NCI-H2107 treated with DMSO at 0.1 percent for 48 hours (cell line): ENCODE results near the gene THBS4.

Source experiments
- DNase-seq: peaks from one replicate; lab custom pipeline; 2025; ENCODE audit not compliant: unreplicated experiment; lab: John Stamatoyannopoulos, UW

The THBS4 gene

GRCh38 chr5:80116000-80116399 lies 80.9 kb downstream of the THBS4 start:
- no peak for DNase-seq

- DNase-seq, result no peak
Measured at GRCh38 chr5:80116465-80116864, 81.3 kb downstream of the THBS4 start.

DNA sequence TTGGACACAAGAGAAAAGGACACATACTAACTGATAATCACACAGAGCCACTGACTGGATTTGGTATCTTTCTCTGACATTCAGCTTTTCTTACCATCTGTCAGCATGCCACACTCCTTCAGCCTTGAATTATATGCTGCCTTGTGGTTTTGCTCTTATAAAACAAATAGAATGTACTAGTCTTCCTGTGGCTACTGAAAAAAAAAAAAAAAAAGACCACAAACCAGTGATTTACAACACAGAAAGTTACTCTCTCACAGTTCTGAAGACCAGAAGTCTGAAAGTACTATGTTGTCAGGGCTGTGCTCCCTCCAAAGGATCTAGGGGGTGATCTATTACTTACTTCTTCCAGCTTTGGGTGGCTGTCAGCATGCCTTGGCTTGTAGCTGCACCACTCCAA lies 82.3 kb downstream of the THBS4 start:
- no peak for DNase-seq

DNA sequence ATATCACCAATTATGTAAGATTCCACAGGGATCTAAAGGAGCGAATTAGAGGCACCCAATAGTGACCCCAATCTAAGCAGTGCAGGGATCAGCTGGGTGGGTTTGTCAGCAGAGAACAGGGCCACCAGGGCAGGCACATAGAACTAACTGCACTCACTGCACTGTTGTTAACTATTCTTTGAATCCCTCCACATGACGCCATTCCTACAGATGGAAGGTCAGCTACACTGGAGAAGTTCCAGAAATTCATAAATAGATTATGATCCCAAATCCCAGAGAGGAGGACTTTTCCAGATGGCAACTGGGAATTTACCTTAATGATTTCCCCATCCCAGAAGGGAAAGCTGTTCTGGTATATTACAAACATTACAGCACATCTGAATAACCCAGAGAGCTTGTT lies 84.2 kb downstream of the THBS4 start:
- DNase-seq, result no peak

- no peak for DNase-seq
Measured at GRCh38 chr5:80122579-80122978, 87.4 kb downstream of the THBS4 start.

DNA sequence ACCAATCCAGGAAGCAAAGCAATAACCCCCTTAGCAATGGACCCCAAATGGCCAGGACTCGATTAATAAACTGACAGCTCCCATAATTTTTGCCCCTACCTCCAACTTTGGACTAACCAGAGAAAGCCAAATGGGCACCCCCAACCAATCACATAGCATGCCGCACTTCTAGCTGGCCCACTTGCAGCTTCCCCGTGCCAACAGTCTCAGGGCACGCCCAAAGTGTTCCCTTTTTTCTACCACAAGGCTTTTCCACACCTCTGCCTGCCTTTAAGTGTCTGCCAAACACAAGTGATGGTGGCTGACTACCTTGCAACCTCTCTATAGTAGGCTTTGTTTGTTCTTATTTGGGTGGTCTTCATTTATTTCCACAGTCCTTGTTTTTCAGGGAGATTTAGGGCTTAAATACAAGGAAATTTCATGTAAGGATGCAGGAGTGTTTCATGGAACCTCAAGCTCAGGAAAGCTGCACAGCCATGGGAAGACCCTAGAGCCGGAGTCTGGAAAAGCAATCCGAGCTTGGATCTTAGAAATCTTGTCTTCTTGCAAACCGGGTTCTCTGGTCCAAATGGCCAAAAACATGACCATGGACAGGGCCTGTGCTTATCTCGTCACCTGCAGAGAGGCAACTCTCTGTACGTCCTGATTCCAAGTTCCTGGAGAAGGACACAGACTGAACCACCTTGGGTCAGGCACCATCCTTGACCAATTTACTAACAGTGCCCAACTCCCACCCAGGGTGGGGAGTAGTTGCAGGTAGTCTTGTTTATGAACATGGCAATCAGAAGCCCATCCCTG lies 89.2 kb downstream of the THBS4 start:
- DNase-seq, result no peak

- DNase-seq, result no peak
Measured at GRCh38 chr5:80125022-80125961, 90.1 kb downstream of the THBS4 start.

GRCh38 chr5:80125962-80126480 lies 90.9 kb downstream of the THBS4 start:
- no peak for DNase-seq

DNA sequence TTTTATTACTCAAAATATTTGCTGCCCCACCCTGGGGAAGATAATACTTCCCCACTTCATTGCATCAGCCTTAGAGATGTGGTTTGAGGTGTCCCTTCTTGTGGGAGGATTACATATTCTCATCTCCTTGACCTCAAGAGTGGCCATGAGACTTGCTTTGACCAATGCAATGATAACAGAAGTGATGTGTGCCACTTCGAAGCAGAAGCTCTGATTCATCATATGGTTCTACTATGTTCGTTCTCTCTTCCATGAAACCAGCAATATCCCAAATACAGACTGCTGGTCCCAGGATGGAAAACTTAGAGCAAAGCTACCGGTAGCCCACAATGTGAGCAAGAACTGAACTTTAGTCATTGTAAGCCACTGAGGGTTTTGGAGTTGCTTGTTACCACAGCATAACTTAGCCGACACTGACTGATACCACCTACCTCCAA lies 92.0 kb downstream of the THBS4 start:
- DNase-seq, result no peak

DNA sequence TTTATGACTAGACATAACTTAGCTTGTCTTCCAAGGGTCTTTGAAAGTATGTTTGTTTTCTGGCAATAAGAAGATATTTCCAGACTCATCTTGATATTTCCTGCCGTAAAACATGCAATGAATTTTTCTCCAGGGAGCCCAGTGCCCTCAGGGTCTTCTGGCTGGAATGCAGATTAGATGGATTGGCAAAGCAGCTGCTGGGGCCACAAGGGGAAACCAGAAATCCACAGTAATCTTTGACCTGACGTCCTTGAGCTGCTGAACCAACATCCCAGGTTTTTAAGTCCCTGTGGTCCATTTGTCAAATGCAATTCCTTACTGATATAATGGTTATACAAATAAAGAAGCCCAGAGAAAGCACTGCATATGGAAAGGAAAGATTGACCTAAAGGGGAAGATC lies 93.0 kb downstream of the THBS4 start:
- no peak for DNase-seq

DNA sequence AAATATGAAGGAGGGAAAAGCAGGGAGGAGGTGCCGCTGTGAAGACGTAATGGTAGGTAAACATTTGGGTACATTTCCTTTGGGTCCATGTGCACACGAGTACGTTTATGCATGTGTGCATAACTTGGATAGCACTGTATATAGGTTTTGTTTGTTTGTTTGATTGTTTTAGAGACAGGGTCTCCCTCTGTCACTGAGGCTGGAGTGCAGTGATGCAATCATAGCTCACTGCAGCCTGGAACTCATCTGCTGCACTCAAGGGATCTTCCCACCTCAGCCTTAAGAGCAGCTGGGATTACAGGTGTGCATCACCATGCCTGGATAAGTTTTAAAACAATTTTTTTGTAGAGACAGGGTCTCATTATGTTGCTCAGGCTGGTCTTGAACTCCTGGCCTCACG lies 94.0 kb downstream of the THBS4 start:
- DNase-seq, result no peak
